ENCODE results near the gene PTEN. TPM values are rescaled to one million over a fixed set of nuclear protein-coding genes. Genes with fewer than 3 reads are reported as not detected.

Gene PTEN
- total and polyA plus RNA-seq, 2 experiments from 2014 or later = 32.8 to 128 TPM

GRCh38 chr10:87983716-87984115 is 120.3 kb downstream of the PTEN start:
- H4K20me1 ChIP-seq (ENCODE audit: insufficient read depth, poor library complexity, severe bottlenecking) = no peaks in the 10 kb centered on the region
- no peaks in the 10 kb centered on the region for H3K79me2 ChIP-seq
- no peak overlapping the region for H2AFZ ChIP-seq
- TF ChIP-seq CTCF (IDR thresholded peaks at IDR 0.05; ENCODE audit: poor library complexity) = no peak
- TF ChIP-seq EZH2phosphoT487 (IDR thresholded peaks at IDR 0.05; ENCODE audit: low read depth, severe bottlenecking, unreplicated experiment) = no peak
- TF ChIP-seq EZH2 (IDR thresholded peaks at IDR 0.05; ENCODE audit: borderline replicate concordance) = no peak
- no peak overlapping the region for H3K27ac ChIP-seq
- no peaks in the 10 kb centered on the region for H3K4me1 ChIP-seq (ENCODE audit: insufficient read depth)
- H3K4me3 ChIP-seq = no peak overlapping the region
- H3K36me3 ChIP-seq (replicated peaks; ENCODE audit: insufficient read depth, low read depth) = no peaks in the 10 kb centered on the region
- WGBS (ENCODE audit: low lambda C conversion rate, missing lambda C conversion rate) = 96% methylated on average over 2 of the region's 2 CpGs
- no peak for DNase-seq (ENCODE audit: low spot score)
- H3K27me3 ChIP-seq = no peaks in the 10 kb centered on the region
- no peaks in the 10 kb centered on the region for H3K9me2 ChIP-seq (replicated peaks; ENCODE audit: insufficient read depth)
- no peaks in the 10 kb centered on the region for H3K9me3 ChIP-seq (ENCODE audit: low read depth)
- H3K4me2 ChIP-seq = no peak overlapping the region

- Histone ChIP-seq H3K36me3 (replicated peaks; ENCODE audit: insufficient read depth, low read depth) (no peaks in the 10 kb centered on the region), H3K4me3 (no peak overlapping the region), H3K4me1 (ENCODE audit: insufficient read depth) (no peaks in the 10 kb centered on the region), H3K79me2 (no peaks in the 10 kb centered on the region), H3K27me3 (no peaks in the 10 kb centered on the region), H3K4me2 (no peak overlapping the region), H3K27ac (no peak overlapping the region), H3K9me2 (replicated peaks; ENCODE audit: insufficient read depth) (no peaks in the 10 kb centered on the region), H3K9me3 (ENCODE audit: low read depth) (no peaks in the 10 kb centered on the region), H4K20me1 (ENCODE audit: insufficient read depth, poor library complexity, severe bottlenecking) (no peaks in the 10 kb centered on the region), H2AFZ (no peak overlapping the region)
- 91% methylated on average over 2 of the region's 2 CpGs for WGBS (ENCODE audit: low lambda C conversion rate, missing lambda C conversion rate)
- TF ChIP-seq EZH2 (IDR thresholded peaks at IDR 0.05; ENCODE audit: borderline replicate concordance) = no peak
- TF ChIP-seq EZH2phosphoT487 (IDR thresholded peaks at IDR 0.05; ENCODE audit: low read depth, severe bottlenecking, unreplicated experiment) = no peak
- TF ChIP-seq CTCF (IDR thresholded peaks at IDR 0.05; ENCODE audit: poor library complexity) = no peak
- DNase-seq (ENCODE audit: low spot score) = no peak
Measured at GRCh38 chr10:87987206-87987605, 123.8 kb downstream of the PTEN start.

GRCh38 chr10:87991946-87992345 is 128.5 kb downstream of the PTEN start:
- H2AFZ ChIP-seq = no peak overlapping the region
- H3K9me2 ChIP-seq (replicated peaks; ENCODE audit: insufficient read depth) = no peaks in the 10 kb centered on the region
- no peaks in the 10 kb centered on the region for H3K36me3 ChIP-seq (replicated peaks; ENCODE audit: insufficient read depth, low read depth)
- H3K27me3 ChIP-seq = no peaks in the 10 kb centered on the region
- H4K20me1 ChIP-seq (ENCODE audit: insufficient read depth, poor library complexity, severe bottlenecking) = no peaks in the 10 kb centered on the region
- 97% methylated on average over 5 of the region's 5 CpGs for whole genome bisulfite sequencing (ENCODE audit: low lambda C conversion rate, missing lambda C conversion rate)
- no peaks in the 10 kb centered on the region for H3K9me3 ChIP-seq (ENCODE audit: low read depth)
- no peaks in the 10 kb centered on the region for H3K79me2 ChIP-seq
- no peak overlapping the region for H3K4me3 ChIP-seq
- H3K4me2 ChIP-seq = no peak overlapping the region
- H3K27ac ChIP-seq = no peak overlapping the region
- TF ChIP-seq CTCF (IDR thresholded peaks at IDR 0.05; ENCODE audit: poor library complexity) = no peak
- DNase-seq (ENCODE audit: low spot score) = no peak
- H3K4me1 ChIP-seq (ENCODE audit: insufficient read depth) = no peaks in the 10 kb centered on the region

- Histone ChIP-seq H3K4me2 (no peak overlapping the region), H3K27me3 (no peaks in the 10 kb centered on the region), H3K9me2 (replicated peaks; ENCODE audit: insufficient read depth) (no peaks in the 10 kb centered on the region), H3K4me3 (no peak overlapping the region), H3K27ac (no peak overlapping the region), H3K4me1 (ENCODE audit: insufficient read depth) (no peaks in the 10 kb centered on the region), H3K79me2 (no peaks in the 10 kb centered on the region), H2AFZ (no peak overlapping the region), H3K9me3 (ENCODE audit: low read depth) (no peaks in the 10 kb centered on the region), H4K20me1 (ENCODE audit: insufficient read depth, poor library complexity, severe bottlenecking) (no peaks in the 10 kb centered on the region), H3K36me3 (replicated peaks; ENCODE audit: insufficient read depth, low read depth) (no peaks in the 10 kb centered on the region)
- WGBS (ENCODE audit: low lambda C conversion rate, missing lambda C conversion rate) = 65% methylated on average over 1 of the region's 1 CpG
- DNase-seq (ENCODE audit: low spot score) = no peak
- TF ChIP-seq EZH2 (IDR thresholded peaks at IDR 0.05; ENCODE audit: borderline replicate concordance) = no peak
- no peak for TF ChIP-seq EZH2phosphoT487 (IDR thresholded peaks at IDR 0.05; ENCODE audit: low read depth, severe bottlenecking, unreplicated experiment)
- no peak for TF ChIP-seq CTCF (IDR thresholded peaks at IDR 0.05; ENCODE audit: poor library complexity)
Measured at GRCh38 chr10:88004451-88004850, 141.0 kb downstream of the PTEN start.

Measured in hepatocyte (in vitro differentiated cells).